H9 (cell line): ENCODE results near the gene ALG2. TPM values are rescaled to one million over a fixed set of nuclear protein-coding genes. Genes with fewer than 3 reads are reported as not detected.

Source experiments
- DNase-seq: peaks from one replicate; pipeline ENCODE4 v3.0.0-alpha.2; 2017
- H2AFZ ChIP-seq: one replicate; pipeline ENCODE4 v1.6.1; 2013; ENCODE audit warnings: mild to moderate bottlenecking, low read length, control low read depth, moderate library complexity
- H2AK5ac ChIP-seq: 2 replicates; pipeline ENCODE4 v1.6.1; 2013; ENCODE audit warnings: low read length, control low read depth, mixed read lengths; ENCODE audit not compliant: insufficient read length
- H2BK120ac ChIP-seq: one replicate; pipeline ENCODE4 v1.6.1; 2013; ENCODE audit warnings: low read depth, mild to moderate bottlenecking, low read length, control low read depth, inconsistent platforms; ENCODE audit not compliant: poor library complexity, severe bottlenecking
- H2BK12ac ChIP-seq: 2 replicates; pipeline ENCODE4 v1.6.1; 2013; ENCODE audit warnings: low read length, control low read depth, mixed read lengths, low read depth; ENCODE audit not compliant: insufficient read length
- H2BK15ac ChIP-seq: 2 replicates; pipeline ENCODE4 v1.6.1; 2013; ENCODE audit warnings: low read depth, low read length, control low read depth
- H2BK20ac ChIP-seq: one replicate; pipeline ENCODE4 v1.6.1; 2013; ENCODE audit warnings: low read depth, mild to moderate bottlenecking, low read length, control low read depth, inconsistent platforms; ENCODE audit not compliant: poor library complexity, severe bottlenecking
- H2BK5ac ChIP-seq: 2 replicates; pipeline ENCODE4 v1.6.1; 2013; ENCODE audit warnings: low read length, control low read depth, mixed read lengths; ENCODE audit not compliant: insufficient read length
- H3K14ac ChIP-seq: 2 replicates; pipeline ENCODE4 v1.6.1; 2013; ENCODE audit warnings: low read length, control low read depth; ENCODE audit not compliant: insufficient read depth
- H3K18ac ChIP-seq: 2 replicates; pipeline ENCODE4 v1.6.1; 2013; ENCODE audit warnings: low read depth, mild to moderate bottlenecking, mixed read lengths, low read length, control low read depth; ENCODE audit not compliant: insufficient read length
- H3K23ac ChIP-seq: 2 replicates; pipeline ENCODE4 v1.6.1; 2013; ENCODE audit warnings: low read length, control low read depth, mixed read lengths, low read depth; ENCODE audit not compliant: insufficient read length
- H3K23me2 ChIP-seq: 2 replicates; pipeline ENCODE4 v1.6.1; 2013; ENCODE audit warnings: low read depth, mild to moderate bottlenecking, mixed read lengths, low read length, control low read depth; ENCODE audit not compliant: insufficient read length, poor library complexity, severe bottlenecking
- H3K27ac ChIP-seq: 2 replicates; pipeline ENCODE4 v1.5.1; 2013; ENCODE audit warnings: low read length, control low read depth, mixed read lengths, low read depth; ENCODE audit not compliant: insufficient read length
- H3K27me3 ChIP-seq: 2 replicates; pipeline ENCODE4 v1.6.1; 2013; ENCODE audit warnings: low read length, control low read depth, inconsistent platforms; ENCODE audit not compliant: insufficient read depth
- H3K4ac ChIP-seq: 2 replicates; pipeline ENCODE4 v1.6.1; 2013; ENCODE audit warnings: low read depth, mild to moderate bottlenecking, control low read depth, inconsistent platforms, low read length, moderate library complexity
- H3K4me1 ChIP-seq: 2 replicates; pipeline ENCODE4 v1.6.1; 2013; ENCODE audit warnings: low read length, control low read depth, inconsistent platforms; ENCODE audit not compliant: insufficient read depth
- H3K4me2 ChIP-seq: 2 replicates; pipeline ENCODE4 v1.6.1; 2013; ENCODE audit warnings: low read length, control low read depth, mixed read lengths; ENCODE audit not compliant: insufficient read length, insufficient read depth
- H3K56ac ChIP-seq: 2 replicates; pipeline ENCODE4 v1.6.1; 2013; ENCODE audit warnings: low read depth, mild to moderate bottlenecking, mixed read lengths, low read length, control low read depth; ENCODE audit not compliant: insufficient read length
- H3K79me1 ChIP-seq: 2 replicates; pipeline ENCODE4 v1.6.1; 2013; ENCODE audit warnings: low read depth, mild to moderate bottlenecking, moderate library complexity, low read length, control low read depth, inconsistent platforms; ENCODE audit not compliant: insufficient read depth, poor library complexity, severe bottlenecking
- H3K79me2 ChIP-seq: 2 replicates; pipeline ENCODE4 v1.6.1; 2013; ENCODE audit warnings: low read length, control low read depth, inconsistent platforms; ENCODE audit not compliant: insufficient read depth
- H3K9ac ChIP-seq: 2 replicates; pipeline ENCODE4 v1.6.1; 2013; ENCODE audit warnings: low read length, control low read depth, mixed read lengths; ENCODE audit not compliant: insufficient read length; ENCODE audit errors: extremely low read depth
- H3K9me3 ChIP-seq: one replicate; pipeline ENCODE4 v1.6.1; 2013; ENCODE audit warnings: low read depth, low read length, inconsistent platforms; ENCODE audit not compliant: control insufficient read depth
- H3T11ph ChIP-seq: one replicate; pipeline ENCODE4 v1.6.1; 2013; ENCODE audit warnings: mild to moderate bottlenecking, low read length, control low read depth, inconsistent platforms
- H4K20me1 ChIP-seq: one replicate; pipeline ENCODE4 v1.6.1; 2013; ENCODE audit not compliant: control insufficient read depth, insufficient read length, insufficient read depth
- H4K5ac ChIP-seq: 2 replicates; pipeline ENCODE4 v1.6.1; 2013; ENCODE audit warnings: low read depth, mild to moderate bottlenecking, mixed read lengths, low read length, control low read depth; ENCODE audit not compliant: insufficient read length
- H4K8ac ChIP-seq: replicated peaks from 2 replicates; pipeline ENCODE4 v1.6.1; 2013; ENCODE audit warnings: low read length, control low read depth, mixed read lengths, low read depth; ENCODE audit not compliant: insufficient read length
- H4K91ac ChIP-seq: 2 replicates; pipeline ENCODE4 v1.6.1; 2013; ENCODE audit warnings: low read depth, mild to moderate bottlenecking, moderate library complexity, mixed read lengths, low read length, control low read depth; ENCODE audit not compliant: insufficient read length
- H3K27ac Mint-ChIP-seq, 3 experiments: 2 replicates in 2 of 3; 3 replicates in 1 of 3; pipeline ENCODE4 v1.8.0; 2020 to 2021; ENCODE audit warnings: mixed read lengths in 3 of 3, mild to moderate bottlenecking in 1 of 3, moderate library complexity in 1 of 3
- H3K27me3 Mint-ChIP-seq: 2 replicates; pipeline ENCODE4 v1.8.0; 2021; ENCODE audit warnings: low read depth, mild to moderate bottlenecking, moderate library complexity, mixed read lengths
- H3K36me3 Mint-ChIP-seq, 3 experiments: 2 replicates in 2 of 3; 3 replicates in 1 of 3; pipeline ENCODE4 v1.8.0; 2020 to 2021; ENCODE audit warnings: low read depth in 3 of 3, mixed read lengths in 3 of 3; ENCODE audit not compliant: insufficient read depth in 1 of 3
- H3K4me1 Mint-ChIP-seq, 2 experiments: 2 replicates each; pipeline ENCODE4 v1.8.0; 2020; ENCODE audit warnings: mixed read lengths in 2 of 2
- H3K4me3 Mint-ChIP-seq, 2 experiments: 2 replicates in 1 of 2; 3 replicates in 1 of 2; pipeline ENCODE4 v1.8.0; 2020 to 2021; ENCODE audit warnings: mild to moderate bottlenecking in 2 of 2, mixed read lengths in 2 of 2, moderate library complexity in 1 of 2
- H3K9me3 Mint-ChIP-seq, 2 experiments: 2 replicates in 1 of 2; 3 replicates in 1 of 2; pipeline ENCODE4 v1.8.0; 2020; ENCODE audit warnings: mild to moderate bottlenecking in 2 of 2, mixed read lengths in 2 of 2, moderate library complexity in 1 of 2
- CTCF ChIP-seq: fragments of 200-600 bp; sonication (generic); conservative IDR thresholded peaks from 3 replicates; pipeline ENCODE4 v1.8.0; 2021; ENCODE audit warnings: antibody characterized with exemption, mild to moderate bottlenecking
- WGBS: extraction: QIAGEN DNeasy Blood & Tissue Kit; methylation state at CpG from one replicate; pipeline ENCODE4 v1.1.7; 2013; ENCODE audit warnings: missing lambda C conversion rate, low lambda C conversion rate, mixed read lengths; ENCODE audit not compliant: insufficient read length; ENCODE audit errors: extremely low coverage; 5-methylcytosine and 5-hydroxymethylcytosine counted together
- total RNA-seq: library from RNA; stranded (reverse); gene quantifications from 2 replicates; pipeline ENCODE4 v1.2.1, GENCODE V29; 2021

ALG2 gene
- total RNA-seq, 1 experiment from 2014 or later, result 30.1 TPM

GRCh38 chr9:99216073-99216472, 5.7 kb downstream of the ALG2 start:
- Histone ChIP-seq H3K14ac (no peak overlapping the region), H2BK15ac (no peak overlapping the region), H3K18ac (no peak overlapping the region), H2AK5ac (no peak overlapping the region), H3K79me2 (peaks cover 17% of the 10 kb centered on the region; the same call in 1 of the 2 replicates), H3K27ac (no peak overlapping the region), H3K56ac (no peak overlapping the region), H3T11ph (no peak overlapping the region), H2AFZ (no peak overlapping the region), H2BK120ac (no peak overlapping the region), H2BK12ac (no peak overlapping the region), H4K8ac (no peak overlapping the region), H3K9ac (no peak overlapping the region), H3K4me1 (peaks cover 4% of the 10 kb centered on the region; the same call in 1 of the 2 replicates), H2BK20ac (no peak overlapping the region), H3K27me3 (no peaks in the 10 kb centered on the region), H3K9me3 (no peaks in the 10 kb centered on the region), H3K79me1 (no peaks in the 10 kb centered on the region), H3K23me2 (peaks cover 4% of the 10 kb centered on the region), H3K4ac (no peak overlapping the region), H4K5ac (no peak overlapping the region), H3K23ac (no peak overlapping the region), H3K4me2 (no peak overlapping the region), H4K20me1 (no peaks in the 10 kb centered on the region), H2BK5ac (no peak overlapping the region), H4K91ac (no peak overlapping the region)
- no peaks in the 10 kb centered on the region for H3K9me3 Mint-ChIP-seq
- no CpG with 5 or more reads among the region's 1 CpG for WGBS
- no peak for TF ChIP-seq CTCF
- peaks cover 15 to 20% of the 10 kb centered on the region in 2 experiments for H3K4me1 Mint-ChIP-seq
- no peak for DNase-seq
- H3K27me3 Mint-ChIP-seq, result peaks cover under 1% of the 10 kb centered on the region; the same call in 1 of the 2 replicates
- H3K27ac Mint-ChIP-seq, result no peak overlapping the region
- peaks cover 15 to 18% (median 18%) of the 10 kb centered on the region in 3 experiments; a peak in 6 of 7 replicates for H3K36me3 Mint-ChIP-seq
- H3K4me3 Mint-ChIP-seq, result no peak overlapping the region
